Measurements from ENCODE around the gene SLCO2A1. TPM values are rescaled to one million over a fixed set of nuclear protein-coding genes. Genes with fewer than 3 reads are reported as not detected.

The SLCO2A1 gene
- total RNA-seq, 4 donors from 2014 or later = 15.0 to 33.0 (median 19.2) TPM

DNA sequence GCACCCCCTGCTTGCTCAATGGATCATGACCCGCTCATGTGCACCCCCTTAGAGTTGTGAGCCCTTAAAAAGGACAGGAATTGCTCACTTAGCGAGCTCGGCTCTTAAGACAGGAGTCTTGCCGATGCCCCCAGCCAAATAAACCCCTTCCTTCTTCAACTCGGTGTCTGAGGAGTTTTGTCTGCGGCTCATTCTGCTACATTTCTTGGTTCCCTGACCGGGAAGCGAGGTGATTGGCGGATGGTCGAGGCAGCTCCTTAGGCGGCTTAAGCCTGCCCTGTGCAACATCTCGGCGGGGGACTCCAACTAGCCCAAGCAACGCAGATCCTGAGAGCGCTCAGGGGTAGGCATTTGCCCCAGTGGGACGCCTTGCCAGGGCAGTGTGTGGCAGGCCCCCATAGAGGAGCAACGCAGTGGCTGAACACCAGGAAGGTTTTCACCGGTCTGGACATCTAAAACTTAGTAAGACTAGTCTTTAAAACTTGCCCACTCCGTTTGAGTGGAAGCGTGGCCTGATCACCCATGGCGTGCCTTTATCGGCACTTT lies 9.5 kb downstream of the SLCO2A1 start:
- Histone ChIP-seq H3K27ac (no peak overlapping the region), H3K27me3 (no peaks in the 10 kb centered on the region), H3K4me3 (no peak overlapping the region), H3K9me3 (no peaks in the 10 kb centered on the region), H3K36me3 (no peaks in the 10 kb centered on the region), H3K4me1 (no peaks in the 10 kb centered on the region)
- no peak for TF ChIP-seq POLR2A (IDR thresholded peaks at IDR 0.05)
- TF ChIP-seq, protein P1, sequence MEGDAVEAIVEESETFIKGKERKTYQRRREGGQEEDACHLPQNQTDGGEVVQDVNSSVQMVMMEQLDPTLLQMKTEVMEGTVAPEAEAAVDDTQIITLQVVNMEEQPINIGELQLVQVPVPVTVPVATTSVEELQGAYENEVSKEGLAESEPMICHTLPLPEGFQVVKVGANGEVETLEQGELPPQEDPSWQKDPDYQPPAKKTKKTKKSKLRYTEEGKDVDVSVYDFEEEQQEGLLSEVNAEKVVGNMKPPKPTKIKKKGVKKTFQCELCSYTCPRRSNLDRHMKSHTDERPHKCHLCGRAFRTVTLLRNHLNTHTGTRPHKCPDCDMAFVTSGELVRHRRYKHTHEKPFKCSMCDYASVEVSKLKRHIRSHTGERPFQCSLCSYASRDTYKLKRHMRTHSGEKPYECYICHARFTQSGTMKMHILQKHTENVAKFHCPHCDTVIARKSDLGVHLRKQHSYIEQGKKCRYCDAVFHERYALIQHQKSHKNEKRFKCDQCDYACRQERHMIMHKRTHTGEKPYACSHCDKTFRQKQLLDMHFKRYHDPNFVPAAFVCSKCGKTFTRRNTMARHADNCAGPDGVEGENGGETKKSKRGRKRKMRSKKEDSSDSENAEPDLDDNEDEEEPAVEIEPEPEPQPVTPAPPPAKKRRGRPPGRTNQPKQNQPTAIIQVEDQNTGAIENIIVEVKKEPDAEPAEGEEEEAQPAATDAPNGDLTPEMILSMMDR (IDR thresholded peaks at IDR 0.05) = no peak
- no peak for DNase-seq

DNA sequence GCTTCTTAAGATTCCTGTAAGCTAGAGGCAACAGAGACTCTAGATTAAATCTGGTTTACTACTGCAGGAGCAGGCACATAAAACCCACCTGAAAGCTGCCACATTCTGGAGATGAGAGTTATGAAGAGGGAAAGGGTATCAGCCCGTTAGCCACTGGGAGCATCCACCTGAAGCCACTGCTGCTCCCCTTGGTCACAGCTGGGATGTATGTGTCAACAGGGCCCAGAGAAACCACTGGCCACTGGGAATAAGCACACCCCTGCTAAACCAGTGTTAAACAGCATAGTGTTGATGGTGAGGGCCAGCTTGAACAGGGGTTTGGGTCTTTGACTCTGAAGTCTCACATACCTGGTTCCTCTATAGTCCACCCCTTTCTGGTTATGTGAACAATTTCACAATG lies 10.9 kb downstream of the SLCO2A1 start:
- Histone ChIP-seq H3K36me3 (no peaks in the 10 kb centered on the region), H3K4me3 (no peak overlapping the region), H3K27me3 (no peaks in the 10 kb centered on the region), H3K4me1 (no peaks in the 10 kb centered on the region), H3K9me3 (no peaks in the 10 kb centered on the region), H3K27ac (no peak overlapping the region)
- TF ChIP-seq, protein P1 (IDR thresholded peaks at IDR 0.05) = no peak
- TF ChIP-seq POLR2A (IDR thresholded peaks at IDR 0.05) = no peak
- no peak for DNase-seq

DNA sequence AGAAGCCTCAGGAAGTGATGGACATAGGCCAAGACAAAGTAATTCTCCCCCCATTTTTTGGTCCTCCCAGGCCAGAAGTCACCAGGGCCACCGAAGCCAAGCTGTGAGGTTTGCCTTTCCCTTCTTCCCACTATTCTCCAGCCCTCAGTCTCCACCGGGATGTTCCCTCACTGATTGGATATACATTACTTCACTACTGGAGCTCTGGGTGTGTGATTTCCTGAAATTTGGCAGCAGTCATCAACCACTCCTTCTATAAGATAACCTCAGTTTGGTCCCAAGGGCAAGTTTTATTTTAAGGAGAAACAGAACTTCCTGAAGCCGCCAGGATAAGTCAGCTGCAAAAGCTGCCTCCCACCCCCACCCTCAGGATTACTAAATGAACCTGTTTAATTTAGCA lies 11.3 kb downstream of the SLCO2A1 start:
- Histone ChIP-seq H3K27me3 (no peaks in the 10 kb centered on the region), H3K4me1 (no peaks in the 10 kb centered on the region), H3K4me3 (no peak overlapping the region), H3K36me3 (no peaks in the 10 kb centered on the region), H3K9me3 (no peaks in the 10 kb centered on the region), H3K27ac (no peak overlapping the region)
- no peak for DNase-seq
- TF ChIP-seq, protein P1 (IDR thresholded peaks at IDR 0.05) = no peak
- no peak for TF ChIP-seq POLR2A (IDR thresholded peaks at IDR 0.05)

DNA sequence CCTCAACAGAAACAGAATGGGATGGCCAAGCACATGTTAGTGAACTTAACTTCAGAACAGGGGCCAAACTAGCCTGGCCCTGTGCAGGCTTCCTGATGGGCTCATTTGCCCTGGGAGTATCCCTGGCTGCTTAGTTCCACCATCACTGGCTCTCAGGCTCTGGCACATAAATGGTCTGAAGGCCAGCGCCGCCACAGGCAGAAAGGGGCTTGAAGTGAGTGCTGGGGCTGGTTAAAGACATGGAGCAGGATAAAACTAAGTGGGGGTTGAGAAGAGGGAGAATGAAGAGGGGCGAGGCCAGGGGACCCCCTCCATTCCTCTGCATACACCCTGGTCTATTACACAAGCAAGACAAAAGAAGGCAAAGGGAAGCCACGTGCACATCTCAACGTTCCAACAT lies 12.2 kb downstream of the SLCO2A1 start:
- Histone ChIP-seq H3K4me1 (no peaks in the 10 kb centered on the region), H3K27ac (no peak overlapping the region), H3K27me3 (no peaks in the 10 kb centered on the region), H3K9me3 (no peaks in the 10 kb centered on the region), H3K4me3 (no peak overlapping the region), H3K36me3 (no peaks in the 10 kb centered on the region)
- no peak for DNase-seq
- no peak for TF ChIP-seq POLR2A (IDR thresholded peaks at IDR 0.05)
- TF ChIP-seq, protein P1 (IDR thresholded peaks at IDR 0.05) = no peak

DNA sequence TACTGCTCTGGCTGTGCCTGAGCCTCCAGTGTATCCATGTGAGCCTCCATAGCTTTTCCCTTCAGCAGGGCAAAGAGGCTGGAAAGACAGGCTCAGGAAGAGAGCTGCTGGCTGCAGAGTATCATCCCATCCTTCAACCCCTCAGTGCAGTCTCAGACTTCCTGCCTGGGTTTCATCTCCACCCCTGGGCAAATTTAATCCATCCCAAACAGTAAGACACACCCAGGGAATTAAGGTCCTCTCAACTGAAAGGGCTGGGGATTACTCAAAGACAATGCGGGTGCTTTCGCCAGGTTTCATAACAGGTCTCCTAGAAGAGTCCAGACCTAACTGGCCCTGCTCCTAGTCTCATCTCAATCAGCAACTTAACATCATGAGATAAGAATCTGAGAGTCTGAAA lies 15.5 kb downstream of the SLCO2A1 start:
- H3K4me3 ChIP-seq = no peak overlapping the region
- no peaks in the 10 kb centered on the region for H3K9me3 ChIP-seq
- H3K27me3 ChIP-seq = no peaks in the 10 kb centered on the region
- H3K36me3 ChIP-seq = no peaks in the 10 kb centered on the region
- no peak overlapping the region for H3K27ac ChIP-seq
- TF ChIP-seq, protein P1 (IDR thresholded peaks at IDR 0.05) = no peak
- no peak for TF ChIP-seq POLR2A (IDR thresholded peaks at IDR 0.05)
- DNase-seq = no peak
- H3K4me1 ChIP-seq = no peaks in the 10 kb centered on the region

DNA sequence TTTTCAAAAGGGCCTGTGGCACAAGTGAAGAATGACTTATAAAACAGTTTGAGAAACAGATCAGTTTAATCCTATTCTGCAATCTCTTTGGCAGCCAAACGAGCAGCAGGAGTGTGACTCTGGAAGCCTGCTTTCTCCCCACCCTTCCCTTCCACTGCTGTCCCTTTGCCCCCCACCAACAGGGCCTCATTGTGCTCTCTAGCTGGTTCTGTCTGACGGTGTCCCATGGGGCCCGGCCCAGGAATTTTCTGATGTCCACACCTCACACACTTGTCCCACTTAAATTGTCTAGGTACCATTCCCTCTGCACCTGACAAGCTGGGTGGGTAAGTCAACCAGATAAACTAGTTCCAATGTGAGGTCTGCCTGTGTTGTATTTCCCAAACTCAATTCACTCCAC lies 16.4 kb downstream of the SLCO2A1 start:
- DNase-seq = no peak
- Histone ChIP-seq H3K27me3 (no peaks in the 10 kb centered on the region), H3K27ac (no peak overlapping the region), H3K36me3 (no peaks in the 10 kb centered on the region), H3K9me3 (no peaks in the 10 kb centered on the region), H3K4me3 (no peak overlapping the region), H3K4me1 (no peaks in the 10 kb centered on the region)
- no peak for TF ChIP-seq POLR2A (IDR thresholded peaks at IDR 0.05)
- TF ChIP-seq, protein P1 (IDR thresholded peaks at IDR 0.05) = no peak

Data from Peyer's patch (tissue), 4 donors.